ENCODE results near the gene SCFD2. TPM values are rescaled to one million over a fixed set of nuclear protein-coding genes. Genes with fewer than 3 reads are reported as not detected.

SCFD2 gene
- total and polyA plus RNA-seq, 2 of the 8 experiments (the other 6 are each of a cell fraction or from before 2014, with no cell fraction given) = 6.2 to 10.2 TPM

GRCh38 chr4:52964011-52964410, 401.9 kb downstream of the SCFD2 start:
- no peak for FAIRE-seq
- TF ChIP-seq TAF1 (IDR thresholded peaks at IDR 0.05; ENCODE audit: low read depth, low read length) = no peak
- no peak for TF ChIP-seq EZH2 (IDR thresholded peaks at IDR 0.05; ENCODE audit: low read depth, low read length, severe bottlenecking)
- TF ChIP-seq TCF12 (IDR thresholded peaks at IDR 0.05; ENCODE audit: low read depth, low read length) = no peak
- TF ChIP-seq RBBP5 (IDR thresholded peaks at IDR 0.05; ENCODE audit: borderline replicate concordance, low read depth, low read length) = no peak
- no peak for TF ChIP-seq TAF7 (optimal IDR thresholded peaks at IDR 0.05; ENCODE audit: borderline replicate concordance, low read depth, low read length)
- no peak for TF ChIP-seq BCL11A (IDR thresholded peaks at IDR 0.05; ENCODE audit: low read depth in 2 of 2, low read length in 2 of 2)
- no peak for TF ChIP-seq CEBPB (IDR thresholded peaks at IDR 0.05; ENCODE audit: low read depth, low read length)
- no peak for TF ChIP-seq ATF2 (IDR thresholded peaks at IDR 0.05; ENCODE audit: low read length)
- no peak for TF ChIP-seq USF2 (IDR thresholded peaks at IDR 0.05; ENCODE audit: low read length)
- ChIA-PET CTCF (ENCODE audit: partially characterized antibody) (interaction anchor here (0.8 kb wide), 1 partner anchor 38 kb away, joined by 3 read pairs; no protein-coding TSS in a partner anchor), POLR2A (ENCODE audit: partially characterized antibody) (no interaction called here)
- no peak overlapping the region for H2BK5ac ChIP-seq (ENCODE audit: low read depth, low read length)
- H3K23ac ChIP-seq (ENCODE audit: insufficient read length) = no peak overlapping the region
- H4K5ac ChIP-seq (ENCODE audit: insufficient read length, low read depth, low read length) = no peak overlapping the region
- no peak overlapping the region for H3K27ac ChIP-seq (ENCODE audit: low read depth, low read length)
- no peaks in the 10 kb centered on the region for H3K27me3 ChIP-seq (replicated peaks in 1 of 4; ENCODE audit: control insufficient read depth in 3 of 4, extremely low read depth in 1 of 4, insufficient read depth in 3 of 4, low read length in 3 of 4)
- H3K4me1 ChIP-seq (replicated peaks in 1 of 4; ENCODE audit: control insufficient read depth in 3 of 4, insufficient read depth in 4 of 4, low read length in 3 of 4) = no peaks in the 10 kb centered on the region
- H3K4me3 ChIP-seq (ENCODE audit: extremely low read depth in 1 of 4, insufficient read depth in 2 of 4, low read depth in 3 of 4, low read length in 4 of 4) = no peak overlapping the region
- H3K9ac ChIP-seq (replicated peaks in 1 of 4; ENCODE audit: extremely low read depth in 1 of 4, low read depth in 3 of 4, low read length in 3 of 4) = no peak overlapping the region
- H4K20me1 ChIP-seq (replicated peaks in 1 of 2; ENCODE audit: control insufficient read depth in 1 of 2, insufficient read depth in 2 of 2, low read length in 2 of 2) = no peaks in the 10 kb centered on the region
- no peak overlapping the region for H2AK5ac ChIP-seq (ENCODE audit: low read depth, low read length)
- no peaks in the 10 kb centered on the region; a peak in 1 of 4 replicates for H3K9me3 ChIP-seq (ENCODE audit: insufficient read depth in 2 of 2, low read depth in 1 of 2, low read length in 1 of 2)
- no peak overlapping the region for H3K4me2 ChIP-seq (ENCODE audit: insufficient read depth in 1 of 2, low read depth in 2 of 2, low read length in 2 of 2)
- H3K23me2 ChIP-seq (ENCODE audit: low read depth, low read length) = no peaks in the 10 kb centered on the region
- no peak overlapping the region for H4K8ac ChIP-seq (ENCODE audit: extremely low read depth, insufficient read depth, low read length)
- no peak overlapping the region for H3K4ac ChIP-seq (replicated peaks; ENCODE audit: insufficient read length, low read depth, low read length)
- no peaks in the 10 kb centered on the region for H3K79me2 ChIP-seq (ENCODE audit: control insufficient read depth in 1 of 2, insufficient read depth in 2 of 2, low read length in 2 of 2)
- no peak overlapping the region for H2BK15ac ChIP-seq (ENCODE audit: low read length)
- no peaks in the 10 kb centered on the region for H3K79me1 ChIP-seq (ENCODE audit: low read depth, low read length)
- no peak overlapping the region for H2BK20ac ChIP-seq (ENCODE audit: low read length)
- H3K36me3 ChIP-seq (ENCODE audit: control insufficient read depth in 2 of 4, insufficient read depth in 4 of 4, low read length in 3 of 4) = no peaks in the 10 kb centered on the region
- no peak overlapping the region for H3K56ac ChIP-seq (replicated peaks; ENCODE audit: insufficient read length, low read depth, low read length)
- no peak overlapping the region for H2AFZ ChIP-seq (ENCODE audit: low read length)
- no peak overlapping the region for H3K14ac ChIP-seq (ENCODE audit: insufficient read length)
- H3K18ac ChIP-seq (ENCODE audit: extremely low read depth, low read length) = no peak overlapping the region
- H4K91ac ChIP-seq (replicated peaks; ENCODE audit: insufficient read length, low read length) = no peak overlapping the region
- no peak overlapping the region for H2BK120ac ChIP-seq (replicated peaks; ENCODE audit: low read depth, low read length)
- no peak overlapping the region for H2BK12ac ChIP-seq (ENCODE audit: low read depth, low read length)
- no peak for DNase-seq (ENCODE audit: low read depth in 1 of 2, low spot score in 2 of 2)

Data from H1 (cell line).